HG02571 (cell line): Measurements from ENCODE around the gene NOA1.

Experiments used
- ATAC-seq: cut with Tn5 transposase; IDR thresholded peaks from one replicate; pipeline ENCODE4 v1.9.1; 2021; ENCODE audit warnings: mild to moderate bottlenecking, moderate library complexity; ENCODE audit not compliant: unreplicated experiment

NOA1 gene

DNA sequence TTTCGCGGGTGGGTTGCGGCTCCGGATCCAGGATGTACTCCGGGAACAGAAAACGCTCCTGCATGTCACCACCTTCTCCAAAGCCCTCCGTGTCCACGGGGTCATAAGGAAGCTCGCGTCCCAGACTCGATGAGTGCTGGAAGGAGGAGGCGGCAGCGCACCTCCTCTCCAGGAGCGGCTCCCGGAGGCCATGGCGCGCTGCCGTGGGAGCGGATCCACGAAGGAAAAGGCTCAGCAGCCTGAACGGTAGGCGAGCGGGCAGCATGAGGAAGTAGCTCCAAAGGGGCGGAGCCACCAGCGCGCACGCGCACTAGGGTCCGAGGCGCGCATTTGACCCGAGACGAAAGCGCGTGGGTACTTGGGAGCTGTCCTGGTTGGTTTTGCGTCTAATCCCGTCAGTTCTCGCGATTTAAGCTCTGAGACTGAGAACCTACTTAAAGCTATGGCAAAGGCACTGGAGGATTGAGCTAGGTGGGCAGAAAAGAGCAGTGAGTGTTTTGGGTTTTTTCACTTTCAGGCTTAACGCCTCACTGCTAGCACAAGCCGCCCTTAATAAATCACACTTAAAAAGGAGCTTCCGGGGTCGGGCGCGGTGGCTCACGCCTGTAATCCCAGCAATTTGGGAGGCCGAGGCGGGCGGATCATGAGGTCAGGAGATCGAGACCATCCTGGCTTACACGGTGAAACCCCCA, at the start of gene NOA1:
NOA1 (minus strand) TSS at position 286 of the 692 bp plus-strand sequence; CDS start at position 265, 21 bp downstream.
- ATAC-seq: peak; percentile 83

DNA sequence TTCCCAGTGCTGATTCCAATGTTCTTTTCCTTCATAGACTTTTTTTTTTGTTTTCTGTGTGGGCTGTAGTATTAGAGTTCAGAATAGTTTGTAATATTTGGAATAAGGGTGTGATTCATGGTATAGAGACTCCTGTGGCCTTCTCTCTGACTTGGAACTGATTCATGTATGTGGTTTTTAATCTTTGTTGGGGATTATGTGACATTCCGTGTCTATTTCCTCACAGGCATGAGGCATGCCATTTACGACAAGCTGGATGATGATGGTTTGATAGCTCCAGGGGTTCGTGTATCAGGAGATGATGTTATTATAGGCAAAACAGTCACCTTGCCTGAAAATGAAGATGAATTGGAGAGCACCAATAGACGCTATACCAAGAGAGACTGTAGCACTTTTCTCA, 45.7 kb upstream of the NOA1 start:
- ATAC-seq: no peak

DNA sequence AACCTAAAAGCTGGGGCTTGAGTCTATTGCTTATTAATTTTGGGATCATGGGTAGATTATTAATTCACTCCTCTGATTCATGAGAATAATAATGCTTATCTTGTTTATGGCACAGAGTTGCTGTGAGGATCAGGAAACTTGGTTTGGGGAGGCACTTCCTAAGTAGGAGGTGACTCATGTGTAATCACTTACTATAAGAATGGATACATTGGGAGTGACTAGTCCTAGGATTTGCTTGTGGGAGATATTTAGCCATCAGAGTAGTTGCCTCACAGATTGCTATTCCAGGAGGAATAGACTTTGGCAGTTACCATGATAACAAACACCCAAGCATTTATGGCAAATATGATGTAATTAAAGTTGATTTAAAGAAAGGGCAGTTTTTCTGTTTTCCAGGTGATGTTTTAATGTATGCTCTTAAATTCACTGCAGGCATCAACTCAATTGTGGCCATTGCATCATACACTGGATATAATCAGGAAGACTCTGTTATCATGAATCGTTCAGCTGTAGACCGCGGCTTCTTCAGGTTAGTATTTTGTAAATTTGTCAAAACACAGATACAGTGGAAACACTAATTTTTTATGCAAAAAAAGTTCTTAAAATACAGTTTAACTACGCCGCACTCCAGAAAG, 43.2 kb upstream of the NOA1 start:
- no peak for ATAC-seq

DNA sequence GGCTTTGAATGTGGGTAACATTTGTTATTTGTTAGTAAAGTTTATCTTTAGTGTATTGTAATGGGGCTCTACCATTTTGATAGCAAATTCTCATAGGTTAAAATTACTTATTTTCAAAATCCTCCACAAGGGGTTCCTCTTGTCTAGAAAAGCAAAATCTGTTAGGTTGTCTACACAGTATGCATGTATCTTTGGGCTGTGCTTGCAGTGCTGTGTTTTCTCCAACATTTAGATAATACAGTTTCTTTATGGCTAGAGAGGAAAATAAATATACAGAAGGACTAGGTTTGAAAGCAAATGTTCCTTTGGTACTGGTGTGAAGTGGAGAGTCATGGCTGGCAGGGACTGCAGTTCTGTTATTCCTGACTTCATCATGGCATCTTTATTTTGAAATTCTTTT, 41.6 kb upstream of the NOA1 start:
- ATAC-seq: no peak

DNA sequence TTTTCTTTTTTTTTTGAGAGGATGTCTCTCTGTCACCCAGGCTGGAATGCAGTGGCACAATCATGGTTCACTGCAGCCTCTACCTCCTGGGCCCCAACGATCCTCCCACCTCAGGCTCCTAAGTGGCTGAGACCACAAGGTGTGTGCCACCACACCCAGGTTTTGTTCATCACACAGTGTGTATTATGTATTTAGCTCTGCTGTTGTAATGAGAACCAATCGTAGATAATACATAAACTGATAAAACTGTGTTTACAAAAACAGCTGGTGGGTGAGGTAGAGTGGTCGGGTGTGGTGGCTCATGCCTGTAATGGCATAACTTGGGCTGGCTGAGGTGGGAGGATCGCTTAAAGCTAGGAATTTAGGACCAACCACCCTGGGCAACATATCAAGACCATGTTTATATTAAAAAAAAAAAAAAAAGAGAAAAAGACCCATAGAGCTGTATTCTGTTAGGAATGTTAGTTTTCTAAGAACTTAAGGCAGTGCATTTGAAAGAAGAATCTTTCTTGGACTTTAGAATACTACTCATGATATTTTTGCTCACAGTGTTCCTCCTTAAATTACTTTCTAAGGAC, 36.2 kb upstream of the NOA1 start:
- no peak for ATAC-seq

DNA sequence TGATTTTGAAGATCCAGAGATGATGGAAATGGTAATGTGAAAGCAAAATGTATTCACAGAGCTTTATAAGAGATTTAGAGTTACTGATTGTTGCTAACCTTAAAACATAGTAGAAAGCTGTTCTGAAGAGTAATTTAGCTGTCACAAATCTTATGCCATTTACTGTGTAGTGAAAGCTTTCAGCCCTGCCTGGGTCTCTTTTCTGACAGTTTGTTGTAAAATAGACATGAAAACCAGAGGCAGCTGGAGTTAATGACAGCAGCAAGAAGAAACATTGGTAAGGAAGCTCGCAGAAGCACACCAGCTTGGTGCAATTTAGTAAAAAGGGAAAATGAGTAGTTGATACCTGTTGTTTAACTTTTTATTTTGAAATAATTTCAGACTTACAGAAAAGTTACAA, 22.3 kb upstream of the NOA1 start:
- no peak for ATAC-seq

DNA sequence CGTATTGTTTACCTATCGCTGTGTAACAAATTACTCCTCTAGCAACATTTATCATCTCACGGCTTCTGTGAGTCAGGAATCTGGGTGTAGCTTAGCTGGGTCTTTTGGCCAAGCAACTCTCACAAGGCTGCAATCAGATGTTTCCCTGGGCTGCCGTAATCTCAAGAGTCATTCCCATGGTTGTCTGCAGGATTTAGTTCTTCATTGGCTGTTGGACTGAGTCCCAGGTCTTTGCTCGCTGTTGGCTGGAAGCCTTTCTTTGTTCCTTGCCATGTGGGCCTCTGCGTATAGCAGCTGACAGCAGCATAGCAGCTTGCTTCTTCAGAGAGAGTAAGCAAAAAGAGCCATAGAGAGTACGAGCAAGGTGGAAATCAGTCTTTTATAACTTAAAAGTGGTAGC, 18.1 kb upstream of the NOA1 start:
- no peak for ATAC-seq

DNA sequence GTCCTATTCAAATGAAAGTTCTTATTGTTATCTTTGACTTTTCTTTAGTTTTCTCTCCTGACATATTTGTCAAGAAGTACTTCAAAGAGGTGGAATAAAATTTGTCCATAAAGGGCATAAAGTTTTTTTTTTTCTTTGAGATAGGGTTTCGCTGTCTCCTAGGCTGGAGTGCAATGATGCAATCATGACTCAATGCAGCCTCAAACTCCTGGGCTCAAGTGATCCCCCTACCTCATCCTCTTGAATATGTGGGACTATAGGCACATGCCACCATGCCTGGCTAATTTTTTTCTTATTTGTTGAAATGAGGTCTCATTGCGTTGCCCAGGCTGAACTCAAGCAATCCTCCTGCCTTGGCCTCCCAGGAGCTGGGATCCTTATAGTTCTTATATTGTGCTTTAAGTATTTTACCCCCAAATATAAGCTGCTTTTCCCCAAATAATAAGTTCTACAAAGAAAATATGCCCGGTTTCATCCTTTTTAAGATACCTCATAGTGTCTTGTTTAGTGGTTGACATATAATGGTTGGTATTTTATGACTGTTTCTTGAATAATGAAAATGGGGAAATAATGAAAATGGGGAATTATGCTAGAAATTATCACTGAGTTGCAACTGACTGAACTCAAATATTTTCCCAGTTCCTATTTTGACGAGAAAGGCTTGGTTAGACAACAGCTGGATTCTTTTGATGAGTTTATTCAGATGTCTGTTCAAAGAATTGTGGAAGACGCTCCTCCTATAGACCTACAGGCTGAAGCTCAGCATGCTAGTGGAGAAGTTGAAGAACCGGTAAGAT, 12.9 kb upstream of the NOA1 start:
- ATAC-seq: no peak

DNA sequence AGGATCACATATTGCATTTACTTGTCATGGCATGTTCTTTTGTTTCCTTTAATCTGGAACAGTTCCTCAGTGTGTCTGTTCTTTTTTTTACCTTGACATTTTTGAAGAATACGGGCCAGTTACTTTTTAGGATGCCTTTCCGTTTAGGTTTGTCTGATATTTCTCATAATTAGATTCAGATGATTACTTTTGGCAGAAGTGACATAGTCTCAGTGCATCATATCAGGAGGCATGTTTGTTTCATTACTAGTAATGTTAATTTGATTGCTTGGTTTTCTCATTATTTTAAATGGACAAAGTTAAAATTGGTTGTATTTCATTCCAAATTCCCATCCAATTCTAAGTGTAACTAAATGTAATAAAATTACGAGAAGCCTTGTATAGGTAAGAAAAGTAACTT, 9.5 kb upstream of the NOA1 start:
- ATAC-seq: no peak

DNA sequence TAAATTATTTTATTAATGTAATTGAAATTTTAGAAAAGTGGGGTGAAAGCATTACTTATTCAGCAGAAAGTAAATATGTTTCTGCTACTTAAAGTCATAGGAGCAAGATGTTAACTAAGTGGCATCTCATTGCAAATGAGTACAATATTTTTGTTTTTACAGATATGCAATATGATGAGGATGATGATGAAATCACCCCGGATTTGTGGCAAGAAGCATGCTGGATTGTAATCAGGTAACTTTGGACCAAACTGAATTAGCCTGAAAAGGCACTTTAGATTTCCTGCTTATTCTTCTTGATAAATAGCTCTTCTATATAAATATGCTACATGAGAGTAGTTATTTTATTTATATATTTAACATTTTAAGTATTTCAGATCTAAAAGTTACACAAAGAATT, 8.8 kb upstream of the NOA1 start:
- ATAC-seq: no peak

DNA sequence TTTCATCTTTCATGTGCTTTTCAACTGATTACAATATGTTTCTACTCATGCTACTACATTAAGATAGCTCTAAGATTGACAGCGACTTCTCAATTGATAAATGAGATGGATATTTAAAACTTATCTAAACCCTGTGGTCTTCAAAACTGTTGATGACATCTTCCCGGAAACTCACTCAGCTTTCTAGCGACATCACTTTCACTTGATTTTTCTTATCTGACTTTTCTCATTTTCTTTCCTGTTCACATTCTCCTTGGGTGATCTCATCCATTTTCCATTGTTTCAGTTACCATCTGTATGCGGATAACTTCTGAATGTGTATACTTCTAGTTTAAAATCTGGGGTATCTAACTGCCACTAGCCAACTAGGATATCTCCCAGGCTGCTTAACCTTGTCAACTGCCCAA, 4.4 kb upstream of the NOA1 start:
- ATAC-seq: no peak

DNA sequence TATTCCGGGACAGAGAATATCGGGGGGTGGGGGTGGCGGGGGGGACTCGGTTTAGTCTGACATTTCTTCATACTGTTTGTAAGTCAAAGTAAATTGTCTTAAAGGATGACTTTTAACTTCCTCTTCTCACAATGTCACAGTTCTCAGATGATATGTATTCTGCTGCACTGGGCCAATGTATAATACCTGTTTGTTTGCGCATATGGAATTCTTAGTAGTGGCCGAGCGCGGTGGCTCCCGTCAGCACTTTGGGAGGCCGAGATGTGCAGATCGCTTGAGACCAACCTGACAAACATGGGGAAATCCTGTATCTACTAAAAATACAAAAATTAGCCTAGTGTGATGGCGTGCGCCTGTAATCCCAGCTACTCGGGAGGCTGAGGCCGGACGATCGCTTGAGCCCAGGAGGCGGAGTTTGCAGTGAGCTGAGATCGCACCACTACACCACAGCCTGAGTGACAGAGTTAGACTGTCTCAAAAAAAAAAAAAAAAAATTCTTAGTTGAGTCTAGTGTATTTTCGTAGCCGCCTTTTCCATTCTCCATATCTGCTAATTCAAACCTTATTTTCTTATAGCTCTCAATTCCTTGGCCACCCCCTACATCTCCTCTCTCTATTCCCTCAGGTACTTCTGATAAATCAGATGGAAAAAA, 2.1 kb upstream of the NOA1 start:
- ATAC-seq: no peak

DNA sequence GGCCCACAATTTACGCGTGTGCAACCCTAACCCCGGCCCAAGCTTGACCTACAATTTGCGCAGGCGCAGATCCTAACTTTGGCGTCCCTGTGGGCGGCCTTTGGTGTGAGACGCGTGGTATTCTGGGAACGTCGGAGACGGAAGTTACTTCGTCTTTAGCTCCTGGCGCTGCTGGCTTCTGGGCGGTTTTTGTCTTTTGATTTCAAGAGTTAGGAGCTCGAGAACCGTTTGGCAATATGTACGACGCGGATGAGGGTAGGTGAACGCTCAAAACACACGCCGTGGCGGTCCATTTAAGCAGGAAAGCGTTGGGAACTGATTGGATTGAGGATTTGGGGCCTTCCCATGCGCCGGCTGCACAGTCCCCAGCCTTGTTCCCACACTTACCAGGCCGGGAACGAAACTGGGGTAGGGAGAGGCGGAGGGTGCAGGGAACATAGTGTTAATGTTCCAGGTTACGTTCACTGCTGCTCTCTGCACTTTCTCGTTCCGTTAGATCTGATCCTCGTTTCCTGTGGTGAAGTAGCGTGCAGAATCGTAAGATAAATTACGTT, 1.4 kb upstream of the NOA1 start, which contains the start of gene POLR2B:
POLR2B (plus strand) TSS at position 147 of the 554 bp plus-strand sequence; CDS start at position 237, 90 bp downstream.
- peak; percentile 49 for ATAC-seq

DNA sequence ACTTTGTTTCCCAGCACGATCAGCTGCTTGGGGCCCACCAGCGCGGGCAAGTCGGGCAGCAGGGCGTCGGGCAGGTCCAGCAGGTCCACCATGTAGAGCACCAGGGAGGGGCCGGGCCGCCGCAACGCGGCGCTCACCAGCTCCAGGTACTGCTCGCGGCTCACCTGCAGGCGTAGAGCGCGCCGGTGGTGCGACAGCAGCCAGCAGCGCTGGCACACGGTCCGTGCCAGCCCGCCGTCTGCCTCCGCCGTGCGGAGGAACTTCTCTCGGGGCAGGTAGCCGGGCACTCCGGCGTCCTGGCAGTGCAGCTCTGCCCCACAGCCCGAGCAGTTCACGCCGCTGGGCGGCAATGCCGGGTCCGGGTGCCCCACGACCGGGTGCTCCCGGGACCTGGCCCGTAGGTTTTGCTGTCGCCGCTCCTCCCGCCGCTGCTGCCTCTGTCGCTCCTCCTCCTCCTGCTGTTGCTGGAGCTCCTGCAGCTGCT, 527 bp downstream of the NOA1 start:
- ATAC-seq: peak; percentile 27

DNA sequence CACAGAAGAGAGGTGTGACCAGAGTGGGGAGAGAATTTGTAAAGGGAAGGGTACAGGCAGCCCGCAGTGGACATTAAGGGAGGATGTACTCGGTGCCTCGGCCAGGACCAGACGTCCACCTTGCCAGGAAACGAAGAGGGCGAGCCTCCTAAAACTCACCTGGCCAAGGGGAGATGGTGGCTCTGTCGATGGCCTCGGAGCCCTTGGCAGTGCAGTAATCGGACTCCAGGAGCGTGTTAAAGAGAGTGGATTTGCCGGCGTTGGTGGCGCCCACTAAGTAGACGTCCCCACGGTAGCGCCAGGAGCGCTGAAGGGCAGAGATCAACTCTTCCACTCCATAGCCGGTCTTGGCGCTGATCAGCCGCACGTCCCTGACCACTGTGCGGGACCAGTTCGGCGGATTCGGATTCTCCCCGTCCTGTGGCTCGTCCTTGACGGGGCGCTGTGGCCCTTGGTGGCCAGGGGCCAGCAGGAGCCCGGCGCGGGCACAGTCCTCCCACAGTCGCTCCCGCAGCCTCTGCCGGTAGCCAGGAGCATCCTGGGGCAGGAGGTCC, 1.0 kb downstream of the NOA1 start:
- no peak for ATAC-seq

DNA sequence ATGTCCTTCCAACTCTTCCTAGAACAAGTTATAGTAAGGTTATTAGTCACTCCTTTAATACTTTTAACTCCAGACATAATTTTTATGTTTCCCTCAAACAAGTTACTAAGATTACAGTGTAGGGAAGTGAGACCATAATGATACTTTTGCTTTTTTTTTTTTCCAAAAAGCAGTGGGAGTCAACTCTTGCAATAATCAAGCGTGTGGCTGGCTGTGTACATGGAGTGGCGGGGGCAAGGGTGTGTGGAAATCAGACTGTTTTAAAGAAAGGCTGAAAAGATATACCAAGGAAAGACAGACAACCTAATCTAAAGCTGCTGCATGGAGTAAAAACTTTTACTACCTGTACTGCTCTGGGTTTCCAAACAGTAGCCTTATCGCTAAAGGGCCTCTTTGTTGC, 4.1 kb downstream of the NOA1 start:
- ATAC-seq: no peak

DNA sequence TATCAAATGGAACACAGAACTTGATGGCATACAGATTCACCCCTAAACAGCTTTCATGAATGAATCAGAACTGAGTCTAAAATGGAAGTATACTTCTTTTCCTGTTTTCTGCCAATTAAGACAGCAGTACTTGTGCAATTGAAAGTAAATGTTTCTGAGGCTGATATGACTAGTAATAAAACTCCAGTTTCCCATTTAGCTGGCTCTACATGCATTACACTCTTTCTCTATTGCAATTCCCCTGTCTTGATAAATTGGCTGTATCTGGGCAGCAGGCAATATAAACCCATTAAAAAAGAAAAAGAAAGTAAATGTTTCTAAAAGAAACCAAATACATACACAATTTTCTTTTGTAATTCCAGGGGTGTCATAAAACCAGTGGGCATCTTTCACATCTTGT, 4.6 kb downstream of the NOA1 start:
- ATAC-seq: no peak

DNA sequence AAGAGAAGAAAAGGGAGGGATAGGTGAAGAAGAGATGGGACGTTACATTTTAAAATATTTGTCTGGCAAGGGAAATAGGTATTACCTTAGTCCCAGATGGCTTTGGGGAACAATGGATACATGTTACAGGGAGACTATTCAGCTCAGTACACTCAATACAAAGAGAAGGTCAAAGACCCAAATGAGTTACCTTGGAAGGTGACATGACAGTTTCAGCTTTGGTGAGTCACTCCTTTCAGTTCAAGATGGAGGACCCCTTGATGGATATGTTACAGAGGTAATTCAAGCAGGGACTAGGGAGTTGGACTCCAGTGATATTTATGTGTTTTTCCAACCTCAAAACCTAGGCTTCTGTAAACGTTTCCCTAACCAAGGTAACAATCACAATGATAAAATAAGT, 5.0 kb downstream of the NOA1 start:
- no peak for ATAC-seq

DNA sequence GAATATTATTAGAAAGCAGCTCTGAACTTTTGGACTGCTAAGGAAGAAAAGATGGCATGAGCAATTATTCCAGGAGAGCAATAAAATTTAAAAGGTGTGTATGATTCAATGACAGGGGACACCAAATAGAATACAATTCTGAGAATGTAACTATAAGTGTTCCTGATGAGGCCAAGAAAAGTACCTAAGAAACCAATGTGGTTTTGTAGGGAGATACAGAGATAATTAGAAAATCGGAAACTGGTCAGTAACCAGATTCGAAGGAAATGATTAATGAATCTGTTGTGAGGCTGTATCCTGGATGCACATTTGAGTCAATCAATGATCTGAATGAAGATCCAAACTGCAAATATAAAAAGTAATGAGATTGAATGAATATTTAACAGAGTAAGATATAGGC, 6.0 kb downstream of the NOA1 start:
- ATAC-seq: no peak

DNA sequence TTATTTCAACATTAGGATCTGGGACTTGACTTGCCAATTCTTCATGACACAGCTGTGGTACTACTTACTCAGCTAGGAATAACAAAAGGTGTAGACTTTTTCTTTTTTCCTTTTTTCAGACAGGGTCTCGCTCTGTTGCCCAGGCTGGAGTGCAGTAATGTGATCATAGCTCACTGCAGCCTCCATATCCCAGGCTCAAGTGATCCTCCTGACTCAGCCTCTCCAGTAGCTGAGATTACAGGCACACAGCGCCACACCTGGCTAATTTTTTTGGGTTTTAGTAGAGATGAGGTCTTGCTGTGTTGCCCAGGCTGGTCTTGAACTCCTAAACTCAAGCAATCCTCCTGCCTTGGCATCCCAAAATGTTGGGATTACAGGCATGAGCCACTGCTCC, 16.3 kb downstream of the NOA1 start:
- ATAC-seq: no peak
